Neural cell (in vitro differentiated cells): Measurements from ENCODE around the gene TAS2R38. TPM values are rescaled to one million over a fixed set of nuclear protein-coding genes. Genes with fewer than 3 reads are reported as not detected.

ENCODE experiments used
- H2AFZ ChIP-seq: fragments of 200-600, 300-800 bp; sonication (generic), shearing (Covaris generic); 2 replicates; pipeline ENCODE4 v1.6.0; 2014; ENCODE audit warnings: low read depth, mild to moderate bottlenecking, antibody characterized with exemption, low read length, moderate library complexity
- H3F3A ChIP-seq: fragments of 200-600 bp; shearing (Covaris generic); 2 replicates; pipeline ENCODE4 v1.6.1; 2016; ENCODE audit warnings: mild to moderate bottlenecking, moderate library complexity, mixed read lengths, antibody characterized with exemption, low read length; ENCODE audit not compliant: insufficient read depth, poor library complexity, severe bottlenecking
- H3K27ac ChIP-seq: fragments of 200-600, 300-800 bp; sonication (generic), shearing (Covaris generic); 2 replicates; pipeline ENCODE4 v1.5.1; 2014; ENCODE audit warnings: mild to moderate bottlenecking, low read length, moderate library complexity
- H3K27me3 ChIP-seq: fragments of 300-800, 200-600 bp; sonication (generic), shearing (Covaris generic); 2 replicates; pipeline ENCODE4 v1.6.0; 2014; ENCODE audit warnings: mild to moderate bottlenecking, low read depth, low read length, moderate library complexity; ENCODE audit not compliant: insufficient read depth
- H3K36me3 ChIP-seq: fragments of 300-800, 200-600 bp; sonication (generic), shearing (Covaris generic); 2 replicates; pipeline ENCODE4 v1.5.1; 2014; ENCODE audit warnings: mild to moderate bottlenecking, antibody characterized with exemption, low read length, moderate library complexity; ENCODE audit not compliant: insufficient read depth
- H3K4me2 ChIP-seq: fragments of 300-800, 200-600 bp; sonication (generic), shearing (Covaris generic); 2 replicates; pipeline ENCODE4 v1.6.0; 2014; ENCODE audit warnings: mild to moderate bottlenecking, low read length
- H3K4me3 ChIP-seq: fragments of 300-800, 200-600 bp; sonication (generic), shearing (Covaris generic); 2 replicates; pipeline ENCODE4 v1.5.1; 2014; ENCODE audit warnings: mild to moderate bottlenecking, low read length, moderate library complexity
- H3K79me2 ChIP-seq: fragments of 200-600 bp; shearing (Covaris generic); replicated peaks from 2 replicates; pipeline ENCODE4 v1.6.0; 2014; ENCODE audit warnings: mild to moderate bottlenecking, low read length, moderate library complexity; ENCODE audit not compliant: insufficient read depth
- H3K9ac ChIP-seq: fragments of 300-800, 200-600 bp; sonication (generic), shearing (Covaris generic); 2 replicates; pipeline ENCODE4 v1.6.1; 2016; ENCODE audit warnings: mild to moderate bottlenecking, low read length, mixed read lengths
- H3K9me2 ChIP-seq: fragments of 200-600 bp; shearing (Covaris generic); 2 replicates; pipeline ENCODE4 v1.6.1; 2016; ENCODE audit warnings: mild to moderate bottlenecking, low read length, mixed read lengths; ENCODE audit not compliant: insufficient read depth
- H3K9me3 ChIP-seq: fragments of 200-600, 300-800 bp; sonication (generic), shearing (Covaris generic); 2 replicates; pipeline ENCODE4 v1.6.1; 2016; ENCODE audit warnings: mild to moderate bottlenecking, mixed run types, low read length, moderate library complexity, mixed read lengths
- H4K20me1 ChIP-seq: fragments of 200-600 bp; shearing (Covaris generic); 2 replicates; pipeline ENCODE4 v1.6.1; 2016; ENCODE audit warnings: mild to moderate bottlenecking, mixed run types; ENCODE audit not compliant: insufficient read depth
- CTCF ChIP-seq: fragments of 450-650 bp; IDR thresholded peaks from 2 replicates; pipeline ENCODE4 v1.5.1; 2014; ENCODE audit warnings: antibody characterized with exemption, mild to moderate bottlenecking, moderate library complexity; ENCODE audit not compliant: poor library complexity, severe bottlenecking
- EP300 ChIP-seq: fragments of 450-650 bp; conservative IDR thresholded peaks from 2 replicates; pipeline ENCODE4 v1.6.1; 2014; ENCODE audit warnings: antibody characterized with exemption, mild to moderate bottlenecking, moderate library complexity; ENCODE audit not compliant: poor library complexity, severe bottlenecking
- EZH2 ChIP-seq: fragments of 200-600, 300-800 bp; shearing (Covaris generic), sonication (generic); IDR thresholded peaks from 2 replicates; pipeline ENCODE4 v1.6.1; 2014; ENCODE audit warnings: antibody characterized with exemption, low read length, borderline replicate concordance, mild to moderate bottlenecking; ENCODE audit not compliant: insufficient read depth, poor library complexity, severe bottlenecking
- MXI1 ChIP-seq: fragments of 450-650 bp; conservative IDR thresholded peaks from 2 replicates; pipeline ENCODE4 v1.6.1; 2014; ENCODE audit warnings: antibody characterized with exemption, mild to moderate bottlenecking; ENCODE audit not compliant: poor library complexity, severe bottlenecking
- POLR2AphosphoS5 ChIP-seq: IDR thresholded peaks from 2 replicates; pipeline ENCODE4 v1.6.1; 2012
- RAD21 ChIP-seq: fragments of 450-650 bp; conservative IDR thresholded peaks from 2 replicates; pipeline ENCODE4 v1.6.1; 2014; ENCODE audit warnings: antibody characterized with exemption, mild to moderate bottlenecking, moderate library complexity
- REST ChIP-seq: IDR thresholded peaks from 2 replicates; pipeline ENCODE4 v1.6.1; 2012; ENCODE audit warnings: borderline replicate concordance
- SMC3 ChIP-seq: fragments of 450-650 bp; conservative IDR thresholded peaks from 2 replicates; pipeline ENCODE4 v1.6.1; 2014; ENCODE audit warnings: antibody characterized with exemption, mild to moderate bottlenecking, moderate library complexity; ENCODE audit not compliant: poor library complexity
- TAF1 ChIP-seq: IDR thresholded peaks from 2 replicates; pipeline ENCODE4 v1.6.1; 2012; ENCODE audit warnings: low read depth
- polyA plus RNA-seq: library from polyadenylated mRNA; depleted of rRNA; stranded (reverse); fragments of >200 nt; gene quantifications from 2 replicates; pipeline ENCODE4 v1.2.3, GENCODE V29; 2014

TAS2R38 gene
- polyA plus RNA-seq, 1 donor from 2014 or later = not detected

- Histone ChIP-seq H3K9me2 (no peaks in the 10 kb centered on the region), H3F3A (no peaks in the 10 kb centered on the region), H3K27me3 (no peaks in the 10 kb centered on the region), H3K36me3 (no peaks in the 10 kb centered on the region), H4K20me1 (no peaks in the 10 kb centered on the region), H3K79me2 (no peaks in the 10 kb centered on the region), H3K9me3 (no peaks in the 10 kb centered on the region), H3K4me3 (peak overlapping the region; percentile 21), H3K9ac (no peak overlapping the region), H3K4me2 (no peak overlapping the region), H2AFZ (no peak overlapping the region), H3K27ac (no peak overlapping the region)
- no peak for TF ChIP-seq REST
- no peak for TF ChIP-seq TAF1
- TF ChIP-seq POLR2AphosphoS5 = no peak
- peak; percentile 90 for TF ChIP-seq CTCF
- TF ChIP-seq RAD21 = peak; percentile 89
- TF ChIP-seq SMC3 = peak; percentile 89
- no peak for TF ChIP-seq MXI1
Measured at GRCh38 chr7:141975806-141976523, 2.4 kb upstream of the TAS2R38 start.

GRCh38 chr7:141974831-141975230 lies 1.3 kb upstream of the TAS2R38 start:
- no peaks in the 10 kb centered on the region for H3K36me3 ChIP-seq
- no peak overlapping the region for H3K27ac ChIP-seq
- no peaks in the 10 kb centered on the region for H3F3A ChIP-seq
- TF ChIP-seq EZH2 = no peak
- no peak for TF ChIP-seq MXI1
- TF ChIP-seq POLR2AphosphoS5 = no peak
- TF ChIP-seq CTCF = peak; percentile 56
- no peak for TF ChIP-seq EP300
- no peak for TF ChIP-seq REST
- no peak for TF ChIP-seq TAF1
- TF ChIP-seq RAD21 = peak; percentile 64
- TF ChIP-seq SMC3 = peak; percentile 73
- H3K27me3 ChIP-seq = no peaks in the 10 kb centered on the region
- no peak overlapping the region for H3K4me3 ChIP-seq
- H3K9me2 ChIP-seq = no peaks in the 10 kb centered on the region
- no peaks in the 10 kb centered on the region for H3K79me2 ChIP-seq
- no peak overlapping the region for H2AFZ ChIP-seq
- no peak overlapping the region for H3K4me2 ChIP-seq
- H3K9ac ChIP-seq = no peak overlapping the region
- H4K20me1 ChIP-seq = no peaks in the 10 kb centered on the region
- no peaks in the 10 kb centered on the region for H3K9me3 ChIP-seq
